ENCODE data around the gene MRPL34.

The MRPL34 gene

DNA sequence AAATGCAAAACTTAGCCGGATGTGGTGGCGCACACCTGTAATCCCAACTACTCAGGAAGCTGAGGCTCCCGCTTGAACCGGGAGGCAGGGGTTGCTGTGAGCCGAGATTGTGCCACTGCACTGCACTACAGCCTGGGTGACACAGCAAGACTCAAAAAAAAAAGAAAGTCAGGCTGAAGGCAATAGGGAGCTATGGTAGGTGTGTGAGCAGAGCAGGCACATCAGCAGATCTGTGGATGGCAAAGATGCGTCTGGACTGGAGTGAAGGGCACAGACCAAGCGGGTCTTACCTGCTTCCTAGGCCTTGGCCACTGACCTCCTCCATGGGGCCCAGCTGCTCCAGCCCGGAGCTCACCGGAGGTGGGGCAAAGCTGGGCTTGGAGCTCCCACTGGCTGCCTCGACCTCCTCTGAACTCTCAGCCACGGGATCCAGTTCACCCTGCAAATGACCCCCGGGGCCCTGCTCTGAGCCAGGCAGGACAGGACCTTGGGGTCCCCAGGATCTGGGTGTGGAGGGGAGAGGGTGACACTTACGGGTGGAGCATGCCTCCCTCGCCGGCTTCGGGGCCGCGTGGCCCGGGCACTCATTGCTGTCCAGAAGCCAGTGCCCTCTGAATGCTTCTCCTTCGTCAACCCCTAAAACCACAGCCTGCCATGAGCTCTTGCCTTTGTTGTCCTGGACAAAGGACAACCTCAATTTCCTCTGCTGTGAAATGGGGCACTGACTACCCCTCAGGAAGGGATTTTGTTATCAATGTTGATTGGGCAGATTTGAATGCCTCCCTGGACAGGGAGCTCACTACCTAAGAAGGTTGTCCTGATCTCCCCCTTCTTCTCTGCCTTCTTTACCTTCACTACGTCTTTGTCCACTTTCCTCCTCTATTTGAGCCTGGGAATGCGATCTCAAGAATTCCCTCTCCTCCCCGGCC lies 41.7 kb upstream of the MRPL34 start:
- H3K4me3 ChIP-seq (ENCODE audit: control insufficient read depth in 1 of 7, extremely low read depth in 1 of 7, insufficient read depth in 4 of 7, low read depth in 2 of 7, low read length in 6 of 7) = no peak overlapping the region
- H3K9me3 ChIP-seq (ENCODE audit: control extremely low read depth in 1 of 5, control insufficient read depth in 4 of 5, insufficient read depth in 2 of 5, low read depth in 1 of 5, low read length in 4 of 5) = peaks cover 0 to 16% (median 11%) of the 10 kb centered on the region in 5 experiments
- H3K36me3 ChIP-seq (ENCODE audit: control insufficient read depth in 4 of 4, insufficient read depth in 4 of 4, low read length in 3 of 4) = peaks cover 0 to 5% (median 2%) of the 10 kb centered on the region in 4 experiments
- ChIA-PET POLR2A (no interaction called here), CTCF (interaction anchor here (0.6 to 14.3 kb wide), 8 partner anchors 8 to 1151 kb away, joined by 3 to 183 read pairs (median 4); partner anchors contain the start of gene ANKLE1)
- WGBS (ENCODE audit: insufficient coverage) = 96% methylated on average over 15 of the region's 23 CpGs
- no peak for DNase-seq
- H3K27me3 ChIP-seq (replicated peaks in 2 of 5; ENCODE audit: control insufficient read depth in 4 of 5, insufficient read depth in 5 of 5, low read length in 4 of 5) = no peaks in the 10 kb centered on the region
- H3K27ac ChIP-seq (ENCODE audit: insufficient read depth in 1 of 2, low read depth in 1 of 2, low read length in 2 of 2, poor library complexity in 1 of 2, severe bottlenecking in 2 of 2) = no peak overlapping the region
- peaks cover 10 to 34% (median 25%) of the 10 kb centered on the region in 4 experiments for H3K4me1 ChIP-seq (ENCODE audit: control extremely low read depth in 1 of 4, control insufficient read depth in 4 of 4, insufficient read depth in 4 of 4, low read length in 3 of 4)

DNA sequence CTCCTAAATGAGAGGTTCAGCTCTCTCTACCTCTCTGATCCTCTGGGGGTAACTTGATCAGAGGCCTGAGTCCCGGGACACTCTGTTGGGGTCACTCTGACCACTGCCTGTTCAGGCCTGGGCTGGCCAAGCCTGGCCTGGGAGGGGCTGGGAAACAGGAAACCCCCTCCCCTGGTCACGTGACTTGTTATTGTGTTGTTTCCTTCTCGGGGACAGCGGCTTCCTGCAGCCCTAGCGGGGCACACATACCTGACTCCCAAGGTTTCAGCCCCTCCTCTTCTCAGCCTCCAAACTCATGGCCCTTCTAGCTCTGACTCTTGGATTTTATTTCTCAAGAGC lies 41.1 kb upstream of the MRPL34 start, which contains the start of gene USHBP1:
USHBP1 (minus strand) TSS at position 105 of the 339 bp plus-strand sequence. CDS start 446 bp downstream, outside the sequence.
- Histone ChIP-seq H3K36me3 (ENCODE audit: control insufficient read depth in 4 of 4, insufficient read depth in 4 of 4, low read length in 3 of 4) (peaks cover 0 to 7% (median 4%) of the 10 kb centered on the region in 4 experiments), H3K27me3 (replicated peaks in 2 of 5; ENCODE audit: control insufficient read depth in 4 of 5, insufficient read depth in 5 of 5, low read length in 4 of 5) (no peaks in the 10 kb centered on the region), H3K9me3 (ENCODE audit: control extremely low read depth in 1 of 5, control insufficient read depth in 4 of 5, insufficient read depth in 2 of 5, low read depth in 1 of 5, low read length in 4 of 5) (peaks cover 0 to 10% (median 6%) of the 10 kb centered on the region in 5 experiments), H3K4me1 (ENCODE audit: control extremely low read depth in 1 of 4, control insufficient read depth in 4 of 4, insufficient read depth in 4 of 4, low read length in 3 of 4) (peaks cover 10 to 34% (median 25%) of the 10 kb centered on the region in 4 experiments), H3K27ac (ENCODE audit: insufficient read depth in 1 of 2, low read depth in 1 of 2, low read length in 2 of 2, poor library complexity in 1 of 2, severe bottlenecking in 2 of 2) (no peak within 1 kb of the TSS), H3K4me3 (ENCODE audit: control insufficient read depth in 1 of 7, extremely low read depth in 1 of 7, insufficient read depth in 4 of 7, low read depth in 2 of 7, low read length in 6 of 7) (no peak within 1 kb of the TSS)
- no peak for DNase-seq
- ChIA-PET POLR2A (no interaction called here), CTCF (interaction anchor here (0.9 to 14.3 kb wide), 7 partner anchors 9 to 125 kb away, joined by 3 to 183 read pairs (median 4); partner anchors contain the start of gene ANKLE1)
- WGBS (ENCODE audit: insufficient coverage) = 27% methylated on average over 4 of the region's 5 CpGs

DNA sequence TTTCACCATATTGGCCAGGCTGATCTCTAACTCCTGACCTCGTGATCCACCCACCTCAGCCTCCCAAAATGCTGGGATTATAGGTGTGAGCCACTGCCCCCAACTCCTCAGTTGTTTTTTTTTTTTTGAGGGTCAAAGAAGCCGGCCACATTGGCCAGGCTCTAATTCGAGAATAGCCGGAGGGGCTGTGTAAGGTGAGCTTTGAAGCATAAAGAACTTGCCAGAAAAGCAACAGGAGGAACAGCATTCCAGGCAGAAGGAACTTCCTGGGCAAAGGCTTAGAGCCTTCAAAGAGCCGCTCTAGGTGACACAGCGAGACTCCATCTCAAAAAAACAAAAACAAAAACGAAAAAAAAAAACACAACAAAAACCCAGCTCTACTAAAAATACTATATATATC lies 39.6 kb upstream of the MRPL34 start:
- peaks cover 2 to 9% (median 6%) of the 10 kb centered on the region in 4 experiments for H3K36me3 ChIP-seq (ENCODE audit: control insufficient read depth in 4 of 4, insufficient read depth in 4 of 4, low read length in 3 of 4)
- no peaks in the 10 kb centered on the region for H3K9me3 ChIP-seq (ENCODE audit: control extremely low read depth in 1 of 5, control insufficient read depth in 4 of 5, insufficient read depth in 2 of 5, low read depth in 1 of 5, low read length in 4 of 5)
- WGBS (ENCODE audit: insufficient coverage) = 100% methylated on average over 4 of the region's 7 CpGs
- POLR2A ChIA-PET = no interaction called here
- CTCF ChIA-PET = interaction anchor here (2.8 to 14.3 kb wide), 2 partner anchors 20 to 51 kb away, joined by 11 to 183 read pairs; partner anchors contain the start of genes ANKLE1 and USE1
- H3K4me3 ChIP-seq (ENCODE audit: control insufficient read depth in 1 of 7, extremely low read depth in 1 of 7, insufficient read depth in 4 of 7, low read depth in 2 of 7, low read length in 6 of 7) = no peak overlapping the region
- peaks cover 10 to 33% (median 25%) of the 10 kb centered on the region in 4 experiments for H3K4me1 ChIP-seq (ENCODE audit: control extremely low read depth in 1 of 4, control insufficient read depth in 4 of 4, insufficient read depth in 4 of 4, low read length in 3 of 4)
- no peak for DNase-seq
- peak overlapping the region in 1 of 2 experiments; percentile 75 for H3K27ac ChIP-seq (ENCODE audit: insufficient read depth in 1 of 2, low read depth in 1 of 2, low read length in 2 of 2, poor library complexity in 1 of 2, severe bottlenecking in 2 of 2)
- no peaks in the 10 kb centered on the region for H3K27me3 ChIP-seq (replicated peaks in 2 of 5; ENCODE audit: control insufficient read depth in 4 of 5, insufficient read depth in 5 of 5, low read length in 4 of 5)

DNA sequence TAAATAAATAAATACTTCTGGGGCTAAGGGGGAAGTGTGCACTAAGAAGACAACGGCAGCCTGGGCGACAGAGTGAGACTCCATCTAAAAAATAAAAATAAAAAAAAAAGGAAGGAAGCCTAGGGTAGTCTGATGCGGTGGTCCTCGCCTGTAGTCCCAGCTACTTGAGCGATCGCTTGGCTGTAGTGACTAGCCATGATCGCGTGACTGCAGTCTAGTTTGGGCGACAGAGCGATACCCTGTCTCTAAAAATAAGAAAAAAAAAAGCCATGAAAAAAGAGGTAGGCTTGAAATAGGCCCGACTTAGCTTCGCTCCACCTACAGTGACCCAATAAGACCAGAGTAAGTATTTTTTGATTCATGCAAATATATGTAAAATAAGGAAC lies 39.1 kb upstream of the MRPL34 start:
- Histone ChIP-seq H3K36me3 (ENCODE audit: control insufficient read depth in 4 of 4, insufficient read depth in 4 of 4, low read length in 3 of 4) (peaks cover 5 to 12% (median 11%) of the 10 kb centered on the region in 4 experiments), H3K9me3 (ENCODE audit: control extremely low read depth in 1 of 5, control insufficient read depth in 4 of 5, insufficient read depth in 2 of 5, low read depth in 1 of 5, low read length in 4 of 5) (no peaks in the 10 kb centered on the region), H3K4me1 (ENCODE audit: control extremely low read depth in 1 of 4, control insufficient read depth in 4 of 4, insufficient read depth in 4 of 4, low read length in 3 of 4) (peaks cover 10 to 32% (median 25%) of the 10 kb centered on the region in 4 experiments), H3K27ac (ENCODE audit: insufficient read depth in 1 of 2, low read depth in 1 of 2, low read length in 2 of 2, poor library complexity in 1 of 2, severe bottlenecking in 2 of 2) (peak overlapping the region; percentile 70 to 75), H3K4me3 (ENCODE audit: control insufficient read depth in 1 of 7, extremely low read depth in 1 of 7, insufficient read depth in 4 of 7, low read depth in 2 of 7, low read length in 6 of 7) (peak overlapping the region in 6 of 7 experiments; percentile 32 to 100 (median 54)), H3K27me3 (replicated peaks in 2 of 5; ENCODE audit: control insufficient read depth in 4 of 5, insufficient read depth in 5 of 5, low read length in 4 of 5) (no peaks in the 10 kb centered on the region)
- DNase-seq = peak; percentile 75 to 93 (median 83)
- CTCF ChIA-PET = interaction anchor here (0.6 to 14.3 kb wide), 5 partner anchors 14 to 51 kb away, joined by 3 to 183 read pairs (median 3); partner anchors contain the start of genes ANKLE1 and USE1
- POLR2A ChIA-PET = interaction anchor here (0.7 to 1.0 kb wide), 2 partner anchors 31 to 51 kb away, joined by 3 read pairs; partner anchors contain the start of gene USE1
- 36% methylated on average over 3 of the region's 12 CpGs for WGBS (ENCODE audit: insufficient coverage)

DNA sequence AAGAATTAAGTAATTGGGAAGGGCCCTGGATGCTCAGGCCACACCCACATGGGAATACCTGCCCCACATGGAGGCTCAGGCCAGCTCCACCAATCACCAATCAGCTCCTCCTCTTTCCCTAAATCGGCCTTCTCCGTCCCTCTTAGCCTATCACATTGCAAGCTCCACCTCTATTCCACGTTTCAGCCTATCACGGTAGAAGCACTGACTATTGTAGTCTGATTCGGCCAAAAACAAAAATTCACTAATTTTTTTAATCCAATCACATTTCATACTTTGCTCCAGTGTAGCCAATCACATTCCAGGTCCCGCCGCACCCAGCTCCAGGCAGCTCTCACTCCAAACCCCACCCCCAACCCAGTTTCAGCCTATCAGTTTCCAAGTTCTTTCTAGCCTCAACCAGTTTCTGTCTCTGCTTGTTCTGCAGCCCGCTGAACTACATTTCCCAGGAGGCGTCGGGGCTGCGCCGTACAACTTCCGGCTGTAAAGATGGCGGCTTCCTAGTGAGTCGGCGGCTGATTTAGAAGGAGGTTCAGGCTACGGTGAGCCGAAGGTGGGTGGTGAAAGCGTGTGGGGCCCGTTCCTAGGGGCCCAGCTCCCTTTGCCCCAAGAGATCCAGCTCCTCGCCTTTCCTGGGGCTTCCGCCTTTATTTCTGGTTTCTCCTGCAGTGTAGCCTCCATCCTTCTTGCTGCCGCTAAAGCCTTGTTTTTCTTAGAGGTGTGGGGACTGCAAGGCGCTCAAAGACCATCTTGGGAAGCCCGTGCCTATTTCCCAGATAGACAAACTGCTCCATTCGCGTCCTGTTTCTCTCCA lies 38.5 kb upstream of the MRPL34 start, which contains the start of gene BABAM1:
BABAM1 (plus strand) TSS at position 469 of the 814 bp plus-strand sequence. CDS start 1,364 bp downstream, outside the sequence.
- Histone ChIP-seq H3K27me3 (replicated peaks in 2 of 5; ENCODE audit: control insufficient read depth in 4 of 5, insufficient read depth in 5 of 5, low read length in 4 of 5) (no peaks in the 10 kb centered on the region), H3K4me3 (ENCODE audit: control insufficient read depth in 1 of 7, extremely low read depth in 1 of 7, insufficient read depth in 4 of 7, low read depth in 2 of 7, low read length in 6 of 7) (peak within 1 kb of the TSS; percentile 73 to 100 (median 99)), H3K36me3 (ENCODE audit: control insufficient read depth in 4 of 4, insufficient read depth in 4 of 4, low read length in 3 of 4) (peaks cover 7 to 16% (median 13%) of the 10 kb centered on the region in 4 experiments), H3K9me3 (ENCODE audit: control extremely low read depth in 1 of 5, control insufficient read depth in 4 of 5, insufficient read depth in 2 of 5, low read depth in 1 of 5, low read length in 4 of 5) (no peaks in the 10 kb centered on the region), H3K4me1 (ENCODE audit: control extremely low read depth in 1 of 4, control insufficient read depth in 4 of 4, insufficient read depth in 4 of 4, low read length in 3 of 4) (peaks cover 10 to 32% (median 25%) of the 10 kb centered on the region in 4 experiments), H3K27ac (ENCODE audit: insufficient read depth in 1 of 2, low read depth in 1 of 2, low read length in 2 of 2, poor library complexity in 1 of 2, severe bottlenecking in 2 of 2) (peak within 1 kb of the TSS; percentile 70 to 90)
- CTCF ChIA-PET = interaction anchor here (0.6 to 14.3 kb wide), 6 partner anchors 10 to 52 kb away, joined by 3 to 183 read pairs (median 4); partner anchors contain the start of genes ANKLE1 and USE1
- POLR2A ChIA-PET = interaction anchor here (0.7 to 1.0 kb wide), 3 partner anchors 32 to 74 kb away, joined by 3 read pairs; partner anchors contain the start of gene USE1
- peak; percentile 99 to 100 (median 100) for DNase-seq
- under 1% methylated on average over 26 of the region's 27 CpGs for WGBS (ENCODE audit: insufficient coverage)

DNA sequence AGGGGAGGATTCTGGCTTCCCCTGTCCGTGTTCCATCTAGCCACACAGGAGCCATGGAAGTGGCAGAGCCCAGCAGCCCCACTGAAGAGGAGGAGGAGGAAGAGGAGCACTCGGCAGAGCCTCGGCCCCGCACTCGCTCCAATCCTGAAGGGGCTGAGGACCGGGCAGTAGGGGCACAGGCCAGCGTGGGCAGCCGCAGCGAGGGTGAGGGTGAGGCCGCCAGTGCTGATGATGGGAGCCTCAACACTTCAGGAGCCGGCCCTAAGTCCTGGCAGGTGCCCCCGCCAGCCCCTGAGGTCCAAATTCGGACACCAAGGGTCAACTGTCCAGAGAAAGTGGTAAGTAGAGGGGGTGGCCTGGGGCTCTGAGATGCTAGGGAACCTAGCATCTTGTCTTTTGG lies 36.9 kb upstream of the MRPL34 start:
- 96% methylated on average over 13 of the region's 13 CpGs for WGBS (ENCODE audit: insufficient coverage)
- H3K36me3 ChIP-seq (ENCODE audit: control insufficient read depth in 4 of 4, insufficient read depth in 4 of 4, low read length in 3 of 4) = peaks cover 10 to 23% (median 17%) of the 10 kb centered on the region in 4 experiments
- CTCF ChIA-PET = interaction anchor here (1.0 kb wide), 1 partner anchor 67 kb away, joined by 4 read pairs; no protein-coding TSS in a partner anchor
- POLR2A ChIA-PET = no interaction called here
- no peaks in the 10 kb centered on the region for H3K9me3 ChIP-seq (ENCODE audit: control extremely low read depth in 1 of 5, control insufficient read depth in 4 of 5, insufficient read depth in 2 of 5, low read depth in 1 of 5, low read length in 4 of 5)
- H3K27me3 ChIP-seq (replicated peaks in 2 of 5; ENCODE audit: control insufficient read depth in 4 of 5, insufficient read depth in 5 of 5, low read length in 4 of 5) = no peaks in the 10 kb centered on the region
- DNase-seq = no peak
- no peak overlapping the region for H3K4me3 ChIP-seq (ENCODE audit: control insufficient read depth in 1 of 7, extremely low read depth in 1 of 7, insufficient read depth in 4 of 7, low read depth in 2 of 7, low read length in 6 of 7)
- peaks cover 10 to 32% (median 25%) of the 10 kb centered on the region in 4 experiments for H3K4me1 ChIP-seq (ENCODE audit: control extremely low read depth in 1 of 4, control insufficient read depth in 4 of 4, insufficient read depth in 4 of 4, low read length in 3 of 4)
- no peak overlapping the region for H3K27ac ChIP-seq (ENCODE audit: insufficient read depth in 1 of 2, low read depth in 1 of 2, low read length in 2 of 2, poor library complexity in 1 of 2, severe bottlenecking in 2 of 2)

Measured in common myeloid progenitor, CD34-positive (primary cell).